Activated T-helper 17 cell treated with anti-CD3 and anti-CD28 coated beads, Interleukin-2, amount 50 U/mL, for 72 hours (primary cell): ENCODE data around the gene HS3ST3A1. TPM values are rescaled to one million over a fixed set of nuclear protein-coding genes. Genes with fewer than 3 reads are reported as not detected.
"Not testable (repeated sequence)": the region's sequence is repeated elsewhere in the genome, so short reads cannot be mapped to it uniquely, and the experiment has no call there.

Experiments used
- ATAC-seq: fragments of 150-1000 bp; cut with Tn5 transposase; replicated peaks from 2 replicates; pipeline ENCODE4 v1.10.0; 2021; ENCODE audit warnings: mild to moderate bottlenecking, moderate library complexity
- H3K27ac Mint-ChIP-seq: one replicate; pipeline ENCODE4 v1.8.0; 2022; ENCODE audit warnings: mixed read lengths
- H3K27me3 Mint-ChIP-seq: one replicate; pipeline ENCODE4 v1.8.0; 2022; ENCODE audit warnings: mixed read lengths
- H3K36me3 Mint-ChIP-seq: one replicate; pipeline ENCODE4 v1.8.0; 2022; ENCODE audit warnings: low read depth, mild to moderate bottlenecking, mixed read lengths
- H3K4me1 Mint-ChIP-seq: one replicate; pipeline ENCODE4 v1.8.0; 2022; ENCODE audit warnings: mixed read lengths
- H3K4me3 Mint-ChIP-seq: one replicate; pipeline ENCODE4 v1.8.0; 2022; ENCODE audit warnings: mild to moderate bottlenecking, mixed read lengths
- H3K9me3 Mint-ChIP-seq: one replicate; pipeline ENCODE4 v1.8.0; 2022; ENCODE audit warnings: mixed read lengths
- total RNA-seq, 2 donors: library from RNA; stranded (reverse); gene quantifications; one replicate each; pipeline ENCODE4 v1.2.3, GENCODE V29; 2022

Gene HS3ST3A1
- total RNA-seq, 2 donors from 2014 or later = 0.29 TPM; not detected in 1

GRCh38 chr17:13521784-13522183, 79.9 kb downstream of the HS3ST3A1 start:
- Mint-ChIP-seq H3K4me3 (no peak overlapping the region), H3K36me3 (no peaks in the 10 kb centered on the region), H3K27me3 (peaks cover 3% of the 10 kb centered on the region), H3K9me3 (no peaks in the 10 kb centered on the region), H3K27ac (no peak overlapping the region), H3K4me1 (no peaks in the 10 kb centered on the region)
- no peak for ATAC-seq

GRCh38 chr17:13520899-13521572, 80.7 kb downstream of the HS3ST3A1 start:
- H3K27me3 Mint-ChIP-seq = peaks cover 3% of the 10 kb centered on the region
- H3K36me3 Mint-ChIP-seq = no peaks in the 10 kb centered on the region
- no peaks in the 10 kb centered on the region for H3K4me1 Mint-ChIP-seq
- no peaks in the 10 kb centered on the region for H3K9me3 Mint-ChIP-seq
- no peak for ATAC-seq
- H3K4me3 Mint-ChIP-seq = no peak overlapping the region
- H3K27ac Mint-ChIP-seq = no peak overlapping the region

DNA sequence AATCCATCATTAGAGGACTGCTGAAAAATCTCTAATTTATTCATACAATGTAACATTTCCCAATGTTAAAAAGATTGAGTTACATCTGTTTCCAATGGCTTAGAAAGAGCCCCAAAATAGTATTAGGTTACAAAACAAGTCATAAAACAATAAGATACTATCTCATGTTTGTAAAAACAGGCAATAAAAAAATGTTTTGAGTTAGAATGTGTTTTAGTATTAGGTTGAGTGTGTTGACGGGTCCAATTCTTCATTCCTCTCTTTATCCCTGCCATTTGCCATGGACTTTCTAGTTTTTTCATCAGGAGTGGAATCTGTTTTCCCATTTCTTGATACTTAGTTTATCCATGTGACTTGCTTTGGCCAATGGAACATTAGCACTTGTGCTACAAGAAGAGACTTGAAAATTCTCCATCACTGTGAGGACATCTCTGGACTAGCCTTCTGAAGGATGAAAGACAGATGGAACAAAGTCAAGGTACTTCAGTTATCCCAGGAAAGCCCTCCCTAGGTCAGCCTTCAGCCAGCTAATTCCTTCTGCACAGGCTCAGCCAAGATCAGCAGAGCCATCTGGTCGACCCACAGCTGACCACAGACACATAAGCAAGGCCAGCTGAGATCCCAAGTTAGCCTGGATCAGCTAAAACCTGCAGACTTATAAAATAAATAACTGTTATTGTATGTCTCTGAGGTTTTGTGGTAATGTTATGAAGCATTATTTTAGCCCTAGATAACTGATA, 83.3 kb downstream of the HS3ST3A1 start:
- Mint-ChIP-seq H3K4me1 (no peaks in the 10 kb centered on the region), H3K36me3 (no peaks in the 10 kb centered on the region), H3K27me3 (no peaks in the 10 kb centered on the region), H3K9me3 (no peaks in the 10 kb centered on the region), H3K4me3 (no peak overlapping the region), H3K27ac (no peak overlapping the region)
- no peak for ATAC-seq

DNA sequence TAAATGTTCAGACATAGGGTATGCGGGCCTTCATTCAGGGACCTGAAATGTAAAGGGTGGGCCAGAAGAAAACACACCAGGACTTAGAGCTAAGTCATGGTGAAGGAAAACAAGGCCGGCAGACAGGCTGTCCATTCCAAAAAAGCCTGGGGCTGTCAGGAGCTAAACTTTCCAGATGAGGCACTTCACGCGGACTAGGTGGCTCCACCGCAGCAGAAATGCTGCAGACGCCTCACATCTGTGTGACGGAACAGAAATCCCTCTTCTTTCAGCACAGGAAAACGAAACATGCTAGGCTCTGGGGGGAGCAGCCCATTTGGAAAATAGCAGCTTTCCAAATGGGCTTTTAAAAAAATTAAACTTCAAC, 88.7 kb downstream of the HS3ST3A1 start:
- Mint-ChIP-seq H3K27me3 (peaks cover 15% of the 10 kb centered on the region), H3K36me3 (no peaks in the 10 kb centered on the region), H3K27ac (no peak overlapping the region), H3K4me1 (no peaks in the 10 kb centered on the region), H3K9me3 (no peaks in the 10 kb centered on the region), H3K4me3 (no peak overlapping the region)
- no peak for ATAC-seq

DNA sequence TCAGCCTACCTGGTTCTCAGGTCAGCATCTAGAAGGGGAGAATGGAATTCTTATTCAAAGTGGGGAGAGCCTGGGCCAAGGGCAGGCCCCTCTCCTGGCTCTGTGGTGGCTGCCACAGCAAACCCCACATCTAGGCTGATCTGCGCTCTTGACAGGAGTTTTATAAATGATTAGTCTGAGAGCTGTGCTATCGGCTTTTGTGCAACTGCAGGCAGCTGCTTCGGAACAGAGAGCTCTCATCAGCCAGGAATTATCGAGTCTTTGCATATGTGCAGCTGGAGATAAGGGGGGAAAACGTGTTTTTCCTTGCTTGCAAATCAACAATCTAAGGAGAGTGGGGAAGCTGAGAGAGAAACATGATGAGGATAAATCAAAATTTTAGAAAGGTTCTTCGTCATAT, 91.7 kb downstream of the HS3ST3A1 start:
- H3K27ac Mint-ChIP-seq = no peak overlapping the region
- H3K4me1 Mint-ChIP-seq = no peaks in the 10 kb centered on the region
- no peak for ATAC-seq
- H3K9me3 Mint-ChIP-seq = no peaks in the 10 kb centered on the region
- no peak overlapping the region for H3K4me3 Mint-ChIP-seq
- peaks cover 19% of the 10 kb centered on the region for H3K27me3 Mint-ChIP-seq
- no peaks in the 10 kb centered on the region for H3K36me3 Mint-ChIP-seq

- no peak for ATAC-seq
- no peak overlapping the region for H3K27ac Mint-ChIP-seq
- H3K4me1 Mint-ChIP-seq = no peaks in the 10 kb centered on the region
- peaks cover 24% of the 10 kb centered on the region for H3K27me3 Mint-ChIP-seq
- no peaks in the 10 kb centered on the region for H3K9me3 Mint-ChIP-seq
- H3K36me3 Mint-ChIP-seq = no peaks in the 10 kb centered on the region
- no peak overlapping the region for H3K4me3 Mint-ChIP-seq
These were observed 92.2 kb downstream of the HS3ST3A1 start for GRCh38 chr17:13509527-13509926.

GRCh38 chr17:13508896-13509295, 92.8 kb downstream of the HS3ST3A1 start:
- Mint-ChIP-seq H3K36me3 (no peaks in the 10 kb centered on the region), H3K27ac (no peak overlapping the region), H3K4me1 (no peaks in the 10 kb centered on the region), H3K27me3 (peaks cover 24% of the 10 kb centered on the region), H3K4me3 (no peak overlapping the region), H3K9me3 (no peaks in the 10 kb centered on the region)
- ATAC-seq = no peak

GRCh38 chr17:13503526-13503925, 98.2 kb downstream of the HS3ST3A1 start:
- Mint-ChIP-seq H3K4me3 (no peak overlapping the region), H3K36me3 (no peaks in the 10 kb centered on the region), H3K27me3 (peaks cover 21% of the 10 kb centered on the region), H3K4me1 (no peaks in the 10 kb centered on the region), H3K27ac (no peak overlapping the region), H3K9me3 (no peaks in the 10 kb centered on the region)
- no peak for ATAC-seq

DNA sequence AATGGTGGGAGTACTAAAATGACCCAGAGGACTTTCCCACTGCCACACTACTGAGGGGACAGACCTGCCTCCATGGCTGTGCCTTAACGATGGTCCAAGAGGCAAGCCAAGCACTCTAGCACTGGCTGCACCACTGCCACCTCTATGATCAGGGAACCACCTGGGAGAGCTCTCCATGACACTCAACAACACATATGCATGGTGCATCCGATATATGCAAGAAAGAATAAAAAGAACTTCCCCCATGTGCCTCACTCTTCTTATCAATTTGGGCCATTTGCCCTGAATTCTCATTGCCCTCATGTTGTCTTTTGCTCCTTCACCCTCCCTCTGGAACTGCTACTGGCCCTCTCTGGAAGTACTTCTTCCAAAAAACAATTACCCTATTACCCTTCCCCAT, 99.5 kb downstream of the HS3ST3A1 start:
- Mint-ChIP-seq H3K27me3 (peaks cover 21% of the 10 kb centered on the region), H3K4me1 (no peaks in the 10 kb centered on the region), H3K36me3 (no peaks in the 10 kb centered on the region)

DNA sequence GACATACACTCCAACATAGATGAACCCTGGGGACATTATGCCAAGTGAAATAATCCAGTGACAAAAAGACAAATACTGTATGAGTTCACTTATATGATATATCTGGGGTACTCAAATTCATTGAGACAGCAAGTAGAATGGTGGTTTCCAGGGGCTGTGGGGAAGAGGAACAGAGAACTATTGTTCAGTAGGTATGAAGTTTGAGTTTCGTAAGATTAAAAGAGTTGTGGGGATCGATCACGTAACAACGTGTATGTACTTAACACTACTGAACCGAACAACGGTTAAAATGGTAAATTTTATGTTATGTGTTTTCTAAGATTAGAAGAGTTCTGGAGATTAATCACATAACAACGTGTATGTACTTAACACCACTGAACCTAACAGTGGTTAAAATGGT, 100.8 kb downstream of the HS3ST3A1 start:
- no peak overlapping the region for H3K4me3 Mint-ChIP-seq
- H3K9me3 Mint-ChIP-seq = no peaks in the 10 kb centered on the region
- H3K27ac Mint-ChIP-seq = no peak overlapping the region
- no peaks in the 10 kb centered on the region for H3K4me1 Mint-ChIP-seq
- ATAC-seq = no peak
- peaks cover 21% of the 10 kb centered on the region for H3K27me3 Mint-ChIP-seq
- no peaks in the 10 kb centered on the region for H3K36me3 Mint-ChIP-seq

More for the DNA sequence above, 99.5 kb downstream of the HS3ST3A1 start:
- Mint-ChIP-seq H3K9me3 (no peaks in the 10 kb centered on the region), H3K27ac (no peak overlapping the region), H3K4me3 (no peak overlapping the region)
- ATAC-seq = no peak

DNA sequence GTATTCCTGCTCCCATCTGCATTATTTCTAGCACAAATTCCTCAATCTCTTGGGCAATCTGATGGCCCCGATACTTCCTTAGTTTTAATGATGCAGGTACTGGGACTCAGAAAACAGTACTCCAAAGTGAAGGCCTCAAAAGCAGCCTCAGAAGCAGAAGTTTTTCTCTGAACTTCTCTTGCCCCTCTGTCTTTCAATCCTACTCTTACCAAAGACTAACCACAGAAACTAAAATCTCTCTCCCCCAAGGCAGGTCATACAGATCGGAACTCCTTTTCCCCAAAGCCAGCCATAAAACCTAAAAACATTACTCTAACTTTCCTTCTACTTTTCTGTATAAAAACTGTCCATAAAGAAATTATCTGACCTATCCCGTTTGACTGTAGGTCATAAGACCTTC, 103.5 kb downstream of the HS3ST3A1 start:
- Mint-ChIP-seq H3K4me1 (no peaks in the 10 kb centered on the region), H3K4me3 (no peak overlapping the region), H3K9me3 (no peaks in the 10 kb centered on the region), H3K27ac (no peak overlapping the region), H3K27me3 (peaks cover 12% of the 10 kb centered on the region), H3K36me3 (no peaks in the 10 kb centered on the region)
- no peak for ATAC-seq

GRCh38 chr17:13496553-13497056, 105.1 kb downstream of the HS3ST3A1 start:
- not testable (repeated sequence) for H3K27ac Mint-ChIP-seq, H3K27me3 Mint-ChIP-seq, ATAC-seq, H3K4me1 Mint-ChIP-seq, H3K36me3 Mint-ChIP-seq, H3K4me3 Mint-ChIP-seq, H3K9me3 Mint-ChIP-seq

DNA sequence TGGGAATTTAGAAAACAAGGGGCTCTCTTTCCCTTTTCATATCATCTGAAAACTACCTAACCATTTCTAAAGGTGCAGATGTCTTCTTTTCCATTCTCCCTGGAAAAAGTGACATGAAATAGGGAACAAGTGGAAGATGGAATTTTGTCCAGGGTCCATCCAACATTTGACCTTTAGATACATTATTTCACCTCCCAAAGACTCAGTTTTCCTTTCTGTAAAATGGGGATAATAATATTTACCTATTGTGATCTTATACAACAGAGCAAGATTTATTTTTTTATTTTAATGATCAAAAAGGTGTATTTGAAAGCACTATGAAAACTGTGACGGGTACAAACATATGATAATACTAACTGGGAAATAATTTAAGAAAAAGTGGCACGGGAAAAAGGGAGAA, 106.3 kb downstream of the HS3ST3A1 start:
- H3K4me1 Mint-ChIP-seq = no peaks in the 10 kb centered on the region
- H3K27me3 Mint-ChIP-seq = peaks cover 2% of the 10 kb centered on the region
- H3K27ac Mint-ChIP-seq = no peak overlapping the region
- H3K36me3 Mint-ChIP-seq = no peaks in the 10 kb centered on the region
- H3K4me3 Mint-ChIP-seq = no peak overlapping the region
- no peaks in the 10 kb centered on the region for H3K9me3 Mint-ChIP-seq
- no peak for ATAC-seq

GRCh38 chr17:13492737-13493122, 109.0 kb downstream of the HS3ST3A1 start:
- Mint-ChIP-seq H3K27ac (no peak overlapping the region), H3K4me1 (no peaks in the 10 kb centered on the region), H3K36me3 (no peaks in the 10 kb centered on the region), H3K9me3 (no peaks in the 10 kb centered on the region), H3K4me3 (no peak overlapping the region), H3K27me3 (peaks cover 7% of the 10 kb centered on the region)
- ATAC-seq = no peak
